ENCODE results near the gene RBCK1. TPM values are rescaled to one million over a fixed set of nuclear protein-coding genes. Genes with fewer than 3 reads are reported as not detected.

RBCK1 gene
- total and polyA plus RNA-seq, 9 of the 15 experiments (the other 6 are each of a cell fraction or from before 2014, with no cell fraction given) = 5.9 to 59.3 (median 26.5) TPM

DNA sequence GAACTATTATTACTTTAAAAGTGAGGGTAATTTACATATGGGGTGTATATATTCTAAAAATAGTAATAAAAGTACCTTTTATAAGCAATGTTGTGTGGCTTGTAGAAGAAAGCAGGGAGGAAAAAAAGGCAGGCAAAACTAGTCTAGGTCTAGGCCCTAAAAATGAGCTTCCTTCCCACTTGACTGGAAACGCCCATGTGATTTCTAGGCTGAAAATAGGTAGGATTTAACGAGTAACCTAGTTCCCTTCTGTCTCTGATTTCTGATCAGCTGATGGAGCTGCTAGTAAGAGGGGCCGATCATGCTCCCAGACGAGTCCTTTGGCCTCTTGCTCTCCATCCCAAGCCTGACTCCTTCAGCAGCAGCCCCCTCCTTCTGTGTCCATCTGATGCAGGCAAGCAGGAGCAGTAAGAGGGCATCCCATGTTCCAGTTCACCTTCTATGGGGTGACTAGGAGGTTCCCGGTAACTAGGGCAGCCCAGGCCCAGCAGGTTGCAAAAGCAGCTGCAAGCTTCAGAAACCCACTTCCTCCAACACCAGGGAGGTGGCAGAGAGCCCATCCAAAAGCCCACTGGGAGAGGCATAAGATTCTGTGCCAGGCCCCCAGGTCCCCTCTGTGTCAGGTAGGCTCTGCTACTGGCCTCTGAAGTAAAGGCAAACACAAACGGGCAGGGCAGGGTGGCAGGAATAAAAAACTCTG, 29.8 kb downstream of the RBCK1 start:
- CTCF ChIA-PET (ENCODE audit: low intra/inter-chr PET ratio) = no interaction called here
- TF ChIP-seq, protein P1, sequence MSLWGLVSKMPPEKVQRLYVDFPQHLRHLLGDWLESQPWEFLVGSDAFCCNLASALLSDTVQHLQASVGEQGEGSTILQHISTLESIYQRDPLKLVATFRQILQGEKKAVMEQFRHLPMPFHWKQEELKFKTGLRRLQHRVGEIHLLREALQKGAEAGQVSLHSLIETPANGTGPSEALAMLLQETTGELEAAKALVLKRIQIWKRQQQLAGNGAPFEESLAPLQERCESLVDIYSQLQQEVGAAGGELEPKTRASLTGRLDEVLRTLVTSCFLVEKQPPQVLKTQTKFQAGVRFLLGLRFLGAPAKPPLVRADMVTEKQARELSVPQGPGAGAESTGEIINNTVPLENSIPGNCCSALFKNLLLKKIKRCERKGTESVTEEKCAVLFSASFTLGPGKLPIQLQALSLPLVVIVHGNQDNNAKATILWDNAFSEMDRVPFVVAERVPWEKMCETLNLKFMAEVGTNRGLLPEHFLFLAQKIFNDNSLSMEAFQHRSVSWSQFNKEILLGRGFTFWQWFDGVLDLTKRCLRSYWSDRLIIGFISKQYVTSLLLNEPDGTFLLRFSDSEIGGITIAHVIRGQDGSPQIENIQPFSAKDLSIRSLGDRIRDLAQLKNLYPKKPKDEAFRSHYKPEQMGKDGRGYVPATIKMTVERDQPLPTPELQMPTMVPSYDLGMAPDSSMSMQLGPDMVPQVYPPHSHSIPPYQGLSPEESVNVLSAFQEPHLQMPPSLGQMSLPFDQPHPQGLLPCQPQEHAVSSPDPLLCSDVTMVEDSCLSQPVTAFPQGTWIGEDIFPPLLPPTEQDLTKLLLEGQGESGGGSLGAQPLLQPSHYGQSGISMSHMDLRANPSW (CRISPR knock-in tag; IDR thresholded peaks at IDR 0.05) = no peak
- TF ChIP-seq SIRT6 (IDR thresholded peaks at IDR 0.05; ENCODE audit: low read depth, low read length) (no peak), TAF1 (IDR thresholded peaks at IDR 0.05; ENCODE audit: control insufficient read depth, extremely low read depth, insufficient read depth, low read length, severe bottlenecking) (no peak), HOXB6 (CRISPR knock-in tag; IDR thresholded peaks at IDR 0.05; ENCODE audit: borderline replicate concordance) (no peak)
- Histone ChIP-seq H3K4me3 (no peak overlapping the region), H3K4me1 (replicated peaks in 1 of 2; ENCODE audit: control insufficient read depth in 2 of 2, insufficient read depth in 2 of 2, low read length in 2 of 2) (no peaks in the 10 kb centered on the region; a peak in 1 of 5 replicates), H3K9me1 (ENCODE audit: control insufficient read depth, insufficient read depth, low read length) (peaks cover 3% of the 10 kb centered on the region), H3K27ac (ENCODE audit: extremely low read depth, low read depth, low read length) (no peak overlapping the region), H4K20me1 (replicated peaks; ENCODE audit: control insufficient read depth, insufficient read depth, low read length) (no peaks in the 10 kb centered on the region), H3K4me2 (ENCODE audit: insufficient read depth, low read length) (no peak overlapping the region), H3K27me3 (ENCODE audit: control insufficient read depth in 2 of 2, insufficient read depth in 2 of 2, low read length in 2 of 2) (no peaks in the 10 kb centered on the region), H2AFZ (ENCODE audit: low read depth, low read length) (no peak overlapping the region), H3K79me2 (ENCODE audit: control insufficient read depth, insufficient read depth, low read length) (peaks cover 4% of the 10 kb centered on the region; the same call in 1 of the 3 replicates), H3K9ac (ENCODE audit: insufficient read depth in 1 of 2, low read depth in 2 of 2, low read length in 2 of 2) (no peak overlapping the region), H3K9me3 (replicated peaks; ENCODE audit: control insufficient read depth, insufficient read depth, low read depth, low read length) (no peaks in the 10 kb centered on the region), H3K36me3 (ENCODE audit: control insufficient read depth, insufficient read depth, low read length) (peaks cover 80% of the 10 kb centered on the region)
- in situ Hi-C loops (cut with MboI) (no loop called here), intact Hi-C loops (cut with micrococcal nuclease) (no loop called here)
- no peak for ATAC-seq
- DNase-seq (ENCODE audit: extremely low read depth in 1 of 4, low spot score in 3 of 4) = no peak
- no TSS peak for BruUV-seq (replicated peaks)
- POLR2A ChIA-PET = interaction anchor here (0.7 to 3.2 kb wide), 6 partner anchors 9 to 107 kb away, joined by 3 to 21 read pairs (median 4); partner anchors contain the start of gene TBC1D20
- FAIRE-seq = no peak
- 71% methylated on average over 6 of the region's 6 CpGs for WGBS (ENCODE audit: insufficient coverage, low coverage, missing lambda C conversion rate)
